ENCODE data around the gene ANKS1A.

- TF ChIP-seq CTCF (IDR thresholded peaks at IDR 0.05), result no peak
- TF ChIP-seq POLR2A (IDR thresholded peaks at IDR 0.05), result no peak
Observed at GRCh38 chr6:35073766-35074471, 184.9 kb downstream of the ANKS1A start.
